GM19240 (cell line): ENCODE data around the gene CCDC27.

Experiments
- DNase-seq: peaks from one replicate; pipeline ENCODE4 v3.0.0; 2011; ENCODE audit warnings: low spot score; ENCODE audit not compliant: insufficient read length

The CCDC27 gene

DNA sequence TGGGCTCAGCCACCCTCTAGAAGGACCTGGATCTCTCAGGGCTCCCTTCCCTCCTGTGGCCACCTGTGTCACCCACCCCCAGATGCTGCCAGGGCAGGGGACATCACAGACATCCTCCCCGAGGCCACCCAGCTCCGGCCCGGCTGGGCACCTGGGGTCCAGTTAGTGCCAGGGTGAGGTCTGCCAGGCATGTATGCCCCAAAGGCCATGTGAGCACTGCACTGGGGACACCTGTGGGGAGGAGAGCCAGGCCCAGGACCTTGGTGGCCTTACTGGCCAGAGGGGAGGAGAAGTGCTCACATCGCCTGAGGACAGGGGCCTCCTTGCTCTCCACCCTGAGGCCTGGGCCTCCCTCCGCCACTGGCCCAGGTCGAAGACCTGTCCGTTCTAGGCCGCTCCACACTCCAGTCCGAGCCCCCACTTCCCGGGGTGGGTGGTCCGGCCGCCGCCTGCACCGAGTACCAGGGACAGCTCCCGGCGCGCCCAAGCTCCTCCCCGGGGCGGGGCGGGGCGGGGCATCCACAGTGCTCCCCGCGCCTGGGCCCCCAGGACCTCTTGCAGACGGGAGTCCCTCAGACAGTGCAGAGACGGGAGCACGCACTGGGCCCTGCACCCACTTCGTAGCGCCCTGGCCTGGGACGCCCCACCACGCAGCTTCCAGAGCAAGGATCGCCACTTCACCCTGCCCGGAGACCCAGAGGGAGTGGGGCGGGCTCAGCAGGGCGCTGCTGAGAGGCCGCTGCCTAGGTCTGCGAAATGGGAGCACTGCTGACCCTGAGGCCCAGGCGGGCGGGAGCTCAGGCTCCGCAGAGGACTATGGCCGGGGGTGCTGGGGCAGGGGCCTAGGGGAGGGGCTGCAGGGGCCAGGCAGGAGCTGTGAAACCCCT is 34.3 kb upstream of the CCDC27 start:
- DNase-seq, result no peak

GRCh38 chr1:3718764-3719163 is 33.5 kb upstream of the CCDC27 start:
- no peak for DNase-seq

GRCh38 chr1:3721955-3722465 is 30.2 kb upstream of the CCDC27 start:
- no peak for DNase-seq

GRCh38 chr1:3722846-3723245 is 29.4 kb upstream of the CCDC27 start:
- DNase-seq, result no peak

DNA sequence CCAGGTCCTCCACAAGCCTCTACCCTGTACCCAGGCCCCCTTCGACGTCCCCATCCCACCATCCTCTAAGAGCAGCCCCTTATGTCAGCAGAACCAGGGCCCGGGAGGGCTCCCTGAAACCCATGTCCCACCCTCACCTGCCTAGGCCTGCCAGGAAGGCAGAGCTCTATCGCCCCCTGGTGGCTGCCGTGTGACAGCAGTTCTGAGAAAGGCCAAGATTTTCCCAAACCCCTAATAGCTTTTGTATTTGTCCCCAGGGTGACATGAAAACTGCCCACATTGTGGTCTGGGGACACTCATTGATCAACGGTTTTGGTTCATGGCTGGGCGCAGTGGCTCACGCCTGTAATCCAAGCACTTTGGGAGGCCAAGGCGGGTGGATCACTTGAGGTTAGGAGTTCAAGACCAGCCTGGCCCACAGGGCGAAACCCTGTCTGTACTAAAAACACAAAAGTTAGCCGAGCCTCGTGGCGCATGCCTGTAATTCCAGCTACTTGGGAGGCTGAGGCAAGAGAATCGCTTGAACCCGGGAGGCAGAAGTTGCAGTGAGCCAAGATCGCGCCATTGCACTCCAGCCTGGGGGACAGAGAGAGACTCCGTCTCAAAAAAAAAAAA is 27.7 kb upstream of the CCDC27 start:
- peak; percentile 74 for DNase-seq

DNA sequence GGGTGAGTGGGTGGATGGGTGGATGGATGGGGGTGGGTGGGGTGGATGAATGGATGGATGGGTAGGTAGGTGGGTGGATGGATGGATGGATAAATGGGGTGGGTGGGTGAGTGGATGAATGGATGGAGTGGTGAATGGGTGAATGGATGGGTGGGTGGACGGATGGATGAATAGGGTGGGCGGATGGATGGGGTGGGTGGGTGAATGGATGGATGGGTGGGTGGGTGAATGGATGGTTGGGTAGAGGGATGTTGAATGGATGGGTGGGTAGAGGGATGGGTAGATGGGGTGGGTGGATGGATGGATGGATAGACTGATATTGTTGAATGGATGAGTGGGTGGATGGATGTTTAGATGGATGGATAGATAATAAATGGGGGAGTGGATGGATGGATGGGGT is 26.9 kb upstream of the CCDC27 start:
- DNase-seq, result no peak

DNA sequence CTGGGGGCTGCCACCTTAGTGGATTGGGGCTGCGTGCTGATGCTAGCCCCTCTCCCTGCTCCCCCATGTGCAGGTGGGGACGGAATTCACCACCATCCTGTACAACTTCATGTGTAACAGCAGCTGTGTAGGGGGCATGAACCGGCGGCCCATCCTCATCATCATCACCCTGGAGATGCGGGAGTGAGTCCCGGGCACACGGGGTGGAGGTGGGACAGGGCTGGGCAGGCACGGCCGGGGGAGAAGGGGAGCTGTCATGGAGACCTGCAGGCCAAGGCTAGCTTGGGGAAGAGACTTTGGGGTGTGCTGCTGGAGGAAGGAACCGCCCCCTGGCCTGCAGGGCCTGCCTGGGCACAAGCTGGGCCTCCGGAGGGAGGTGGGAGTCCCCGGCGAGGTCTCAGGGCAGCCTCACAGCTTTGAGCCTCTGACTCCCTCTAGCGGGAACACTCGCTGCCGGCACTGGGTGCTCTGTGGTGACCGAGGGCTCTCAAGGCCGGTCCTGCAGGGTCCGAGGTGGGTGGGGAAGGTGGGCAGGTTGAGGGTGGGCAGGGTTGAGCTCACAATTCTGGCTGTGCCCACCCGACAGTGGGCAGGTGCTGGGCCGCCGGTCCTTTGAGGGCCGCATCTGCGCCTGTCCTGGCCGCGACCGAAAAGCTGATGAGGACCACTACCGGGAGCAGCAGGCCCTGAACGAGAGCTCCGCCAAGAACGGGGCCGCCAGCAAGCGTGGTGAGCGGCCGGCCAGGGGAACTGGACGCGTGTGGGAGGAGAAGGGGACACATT is 25.0 kb upstream of the CCDC27 start:
- DNase-seq, result no peak

DNA sequence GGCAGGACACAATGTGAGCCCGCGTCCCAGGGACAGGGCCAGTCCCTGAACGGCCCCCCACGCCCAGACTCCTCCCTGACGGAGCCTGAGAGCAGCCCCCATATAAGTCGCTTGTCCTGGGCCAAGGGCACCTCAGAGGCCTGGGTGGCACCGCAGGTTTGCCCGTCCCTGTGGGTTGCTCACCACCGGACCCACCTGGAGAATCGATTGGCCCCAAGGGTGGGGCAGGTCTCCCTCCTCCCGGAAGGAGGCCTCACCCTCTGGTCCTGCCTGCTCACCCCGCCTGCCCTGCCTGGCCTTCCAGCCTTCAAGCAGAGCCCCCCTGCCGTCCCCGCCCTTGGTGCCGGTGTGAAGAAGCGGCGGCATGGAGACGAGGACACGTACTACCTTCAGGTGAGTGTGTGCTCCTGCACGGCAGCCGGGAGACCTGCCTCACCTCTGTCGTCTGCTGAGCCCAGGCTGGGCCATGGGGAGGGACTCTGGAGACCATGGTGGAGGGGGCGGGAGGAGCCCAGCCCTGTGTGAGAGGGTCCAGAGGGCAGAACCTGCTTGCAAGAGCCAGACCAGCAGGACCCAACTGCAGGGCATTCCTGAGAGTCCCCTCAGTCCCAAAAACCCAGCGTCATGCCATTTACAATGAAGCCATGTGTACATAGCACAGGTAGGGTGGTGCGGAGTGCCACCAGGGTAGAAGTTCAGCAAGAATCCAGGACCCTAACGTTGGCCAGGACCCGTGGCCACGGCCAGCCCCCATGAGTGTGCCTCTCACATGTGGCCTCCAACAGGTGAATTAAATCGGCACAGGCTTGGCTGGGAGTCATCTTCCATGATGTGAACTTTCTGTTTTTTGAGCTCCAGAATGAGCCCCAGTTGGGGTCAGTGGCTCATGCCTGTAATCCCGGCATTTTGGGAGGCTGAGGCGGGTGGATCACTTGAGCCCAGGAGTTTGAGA is 24.1 kb upstream of the CCDC27 start:
- no peak for DNase-seq

- no peak for DNase-seq
Observed at GRCh38 chr1:3729594-3730542, 22.4 kb upstream of the CCDC27 start.

DNA sequence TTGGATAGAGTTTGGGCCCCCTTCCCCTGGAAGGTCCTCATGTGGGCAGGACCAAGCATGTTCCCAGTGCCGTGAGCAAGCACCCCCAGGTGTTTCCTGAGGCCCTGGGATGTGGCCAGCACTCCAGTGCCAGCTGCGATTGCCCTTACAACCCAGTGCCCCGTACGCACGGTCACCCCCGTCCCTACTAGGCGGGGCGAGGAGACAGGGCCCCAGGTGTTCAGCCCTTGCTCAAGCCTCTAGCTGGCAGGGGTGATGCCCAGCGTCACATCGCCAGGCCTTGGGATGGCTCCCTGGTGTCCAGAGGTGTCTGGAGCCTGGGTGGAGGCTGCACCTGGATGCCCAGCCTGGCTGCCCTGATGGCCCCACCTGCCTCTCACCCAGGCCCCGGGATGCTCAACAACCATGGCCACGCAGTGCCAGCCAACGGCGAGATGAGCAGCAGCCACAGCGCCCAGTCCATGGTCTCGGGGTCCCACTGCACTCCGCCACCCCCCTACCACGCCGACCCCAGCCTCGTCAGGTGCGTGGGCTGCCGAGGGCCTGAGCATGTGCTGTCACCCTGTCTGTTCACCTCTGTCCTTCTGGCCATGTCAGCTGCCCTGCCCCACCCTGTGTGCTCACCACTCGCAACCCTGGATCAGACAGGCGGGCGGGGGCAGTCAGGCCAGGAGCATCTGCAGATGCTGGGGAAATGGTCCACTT is 21.6 kb upstream of the CCDC27 start:
- DNase-seq, result no peak

DNA sequence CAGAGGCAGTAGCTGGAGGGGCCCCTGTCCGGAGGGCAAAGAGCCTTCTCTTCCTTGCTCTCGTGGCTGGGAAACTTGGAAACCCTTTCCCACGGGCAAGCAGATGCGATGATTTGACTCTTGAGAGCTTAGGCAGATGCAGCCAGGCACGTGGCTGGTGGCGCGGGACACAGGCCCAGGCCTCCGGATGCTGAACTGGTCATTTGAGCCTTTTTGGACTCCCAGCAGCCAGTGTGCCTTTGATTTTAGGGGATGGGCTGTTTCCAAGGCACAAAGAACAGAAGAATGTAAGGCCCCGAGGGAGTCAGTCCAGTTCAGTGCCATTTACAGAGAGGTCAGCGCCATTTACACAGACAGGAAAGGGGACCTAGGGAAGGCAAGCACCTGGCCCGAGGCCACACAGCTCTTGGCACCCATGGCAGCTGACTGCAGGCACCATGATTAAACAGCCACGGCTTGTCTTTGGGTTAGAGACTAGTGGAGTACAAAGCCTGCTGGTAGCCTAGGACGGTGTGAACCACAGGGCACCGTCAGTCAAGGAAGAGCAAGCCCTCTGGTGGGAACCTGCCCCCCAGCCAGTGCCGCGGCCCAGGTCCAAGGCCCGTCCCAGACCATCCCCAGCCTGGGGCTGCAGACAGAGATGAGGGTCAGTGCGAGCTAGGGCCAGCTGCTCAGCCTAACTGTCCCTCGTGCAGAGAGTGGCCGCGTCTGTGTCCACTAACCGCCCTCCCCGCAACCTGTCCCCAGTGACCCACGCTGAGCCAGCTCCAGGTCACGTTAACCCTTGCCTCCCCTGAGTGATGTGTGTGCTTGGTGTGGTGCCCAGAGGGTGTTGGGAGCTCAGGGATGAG is 20.4 kb upstream of the CCDC27 start:
- DNase-seq, result no peak

DNA sequence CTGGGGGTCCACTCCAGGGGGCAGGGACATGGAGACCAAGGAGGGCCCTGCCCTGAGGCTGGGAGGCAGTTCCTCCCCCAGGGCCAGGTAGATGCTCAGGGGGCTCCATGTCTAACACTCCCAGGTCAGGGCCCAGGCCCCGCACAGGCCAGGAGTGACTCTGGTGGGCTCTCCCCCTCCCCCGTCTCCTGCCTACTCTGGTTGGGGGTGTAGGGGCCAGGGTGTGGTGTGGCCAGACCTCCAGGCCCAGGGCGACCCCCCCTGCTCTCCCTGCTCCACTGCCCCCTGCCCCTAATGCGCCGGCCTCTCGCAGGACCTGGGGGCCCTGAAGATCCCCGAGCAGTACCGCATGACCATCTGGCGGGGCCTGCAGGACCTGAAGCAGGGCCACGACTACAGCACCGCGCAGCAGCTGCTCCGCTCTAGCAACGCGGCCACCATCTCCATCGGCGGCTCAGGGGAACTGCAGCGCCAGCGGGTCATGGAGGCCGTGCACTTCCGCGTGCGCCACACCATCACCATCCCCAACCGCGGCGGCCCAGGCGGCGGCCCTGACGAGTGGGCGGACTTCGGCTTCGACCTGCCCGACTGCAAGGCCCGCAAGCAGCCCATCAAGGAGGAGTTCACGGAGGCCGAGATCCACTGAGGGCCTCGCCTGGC is 19.7 kb upstream of the CCDC27 start:
- no peak for DNase-seq

GRCh38 chr1:3733094-3733882 is 19.0 kb upstream of the CCDC27 start:
- no peak for DNase-seq

GRCh38 chr1:3733883-3734589 is 18.2 kb upstream of the CCDC27 start:
- no peak for DNase-seq

DNA sequence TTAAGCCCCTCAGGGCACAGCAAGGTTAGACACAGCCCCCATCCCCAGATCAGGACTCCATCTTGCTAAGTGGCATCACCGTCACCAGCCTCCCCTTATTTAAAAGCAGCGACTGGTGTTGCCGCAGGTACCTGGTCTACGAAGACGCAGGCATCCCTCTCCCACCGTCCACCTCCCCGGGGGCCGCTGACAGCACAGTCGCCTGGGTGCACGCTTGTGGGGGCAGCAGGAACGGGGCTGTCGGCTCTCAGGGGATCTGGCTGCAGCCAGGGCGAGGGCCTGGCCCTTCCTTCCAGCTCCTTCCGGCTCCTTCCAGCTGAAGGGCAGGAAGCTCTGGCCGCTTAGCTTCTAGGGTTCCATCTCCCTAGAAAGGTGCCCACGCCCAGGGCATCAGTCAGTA is 17.6 kb upstream of the CCDC27 start:
- DNase-seq, result no peak

DNA sequence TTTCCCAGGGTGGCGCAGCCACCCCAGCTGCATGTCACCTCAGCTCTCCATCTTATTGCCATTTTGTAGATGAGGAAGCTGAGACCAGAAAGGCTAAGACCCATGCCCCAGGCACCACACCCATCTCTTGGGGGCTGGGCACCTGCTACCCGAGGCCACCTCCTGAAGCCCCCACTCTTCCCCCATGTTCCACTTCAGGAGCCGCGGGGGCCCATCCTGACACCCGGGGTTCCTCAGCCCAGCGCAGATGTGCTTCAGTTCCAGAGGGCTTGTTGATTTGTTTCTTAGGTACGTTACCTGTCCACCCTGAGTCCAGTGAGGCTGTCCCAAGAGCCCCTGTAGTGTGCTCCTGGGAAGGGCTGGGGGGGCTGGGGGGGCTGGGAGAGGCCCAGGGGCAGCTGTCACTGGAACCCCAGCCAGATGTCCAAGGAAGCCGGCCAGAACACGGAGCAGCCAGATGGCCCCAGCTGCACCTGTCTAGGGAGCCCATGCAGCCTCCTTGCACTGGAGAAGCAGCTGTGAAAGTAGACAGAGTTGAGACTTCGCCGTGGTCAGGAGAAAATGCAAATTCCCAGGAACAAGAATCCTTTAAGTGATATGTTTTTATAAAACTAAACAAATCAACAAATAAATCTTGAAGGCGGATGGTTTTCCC is 17.1 kb upstream of the CCDC27 start:
- no peak for DNase-seq
